IMR-90 (cell line): Measurements from ENCODE around the gene TRAPPC12. TPM values are rescaled to one million over a fixed set of nuclear protein-coding genes. Genes with fewer than 3 reads are reported as not detected.

Experiments used
- ATAC-seq: fragments of 200-7000 bp; cut with Tn5 transposase; 2 replicates; pipeline ENCODE4 v1.9.1; 2020; ENCODE audit warnings: low read depth, mild to moderate bottlenecking, moderate library complexity
- BruUV-seq: library from RNA; stranded (reverse); fragments of 400-500 nt; replicated peaks from 2 replicates; lab custom pipeline; 2021; lab: Mats Ljungman, UMichigan
- CTCF ChIA-PET: fragments of 300-600 bp; formaldehyde crosslinking; extraction: SDS; loops from one replicate; lab custom pipeline; 2021; ENCODE audit warnings: antibody characterized with exemption; lab: Yijun Ruan, JAX
- POLR2A ChIA-PET: fragments of 300-600 bp; sonication (Branson Sonifier 250); formaldehyde crosslinking; loops from one replicate; lab custom pipeline; 2022; ENCODE audit warnings: antibody characterized with exemption; ENCODE audit not compliant: unreplicated experiment; lab: Charles Lee
- DNase-seq: peaks from one replicate; pipeline ENCODE4 v3.0.0; 2013
- H2AFZ ChIP-seq: replicated peaks from 2 replicates; pipeline ENCODE3; 2013; ENCODE audit warnings: low read length, mild to moderate bottlenecking; ENCODE audit not compliant: poor library complexity
- H2AK5ac ChIP-seq: 2 replicates; pipeline ENCODE4 v1.6.1; 2013; ENCODE audit warnings: low read depth, low read length, inconsistent platforms
- H2AK9ac ChIP-seq: replicated peaks from 2 replicates; pipeline ENCODE3; 2013; ENCODE audit warnings: mild to moderate bottlenecking, low read depth, low read length, moderate library complexity; ENCODE audit not compliant: poor library complexity
- H2BK120ac ChIP-seq: 2 replicates; pipeline ENCODE4 v1.6.1; 2013; ENCODE audit warnings: low read depth, low read length, inconsistent platforms
- H2BK15ac ChIP-seq: 3 replicates; pipeline ENCODE4 v1.6.1; 2013; ENCODE audit warnings: low read depth, low read length, inconsistent platforms
- H2BK20ac ChIP-seq: 2 replicates; pipeline ENCODE4 v1.6.1; 2013; ENCODE audit warnings: low read depth, mild to moderate bottlenecking, inconsistent platforms, low read length, moderate library complexity
- H2BK5ac ChIP-seq: 2 replicates; pipeline ENCODE4 v1.6.1; 2013; ENCODE audit warnings: mild to moderate bottlenecking, low read depth, low read length, inconsistent platforms; ENCODE audit not compliant: poor library complexity, severe bottlenecking
- H3K14ac ChIP-seq: replicated peaks from 2 replicates; pipeline ENCODE4 v1.6.1; 2013; ENCODE audit warnings: low read depth, low read length, inconsistent platforms
- H3K18ac ChIP-seq: 2 replicates; pipeline ENCODE4 v1.6.1; 2013; ENCODE audit warnings: low read depth, low read length, control low read depth
- H3K23ac ChIP-seq: 2 replicates; pipeline ENCODE4 v1.6.1; 2013; ENCODE audit warnings: low read depth, low read length, inconsistent platforms
- H3K27ac ChIP-seq: 2 replicates; pipeline ENCODE4 v1.5.1; 2013; ENCODE audit warnings: mild to moderate bottlenecking, control low read depth, low read length; ENCODE audit not compliant: insufficient read depth
- H3K27me3 ChIP-seq: 2 replicates; pipeline ENCODE4 v1.6.1; 2013; ENCODE audit warnings: low read length; ENCODE audit not compliant: control insufficient read depth, insufficient read depth
- H3K36me3 ChIP-seq: 2 replicates; pipeline ENCODE4 v1.6.1; 2013; ENCODE audit warnings: low read length, mixed read lengths; ENCODE audit not compliant: control insufficient read depth, insufficient read depth
- H3K4ac ChIP-seq: 2 replicates; pipeline ENCODE4 v1.6.1; 2013; ENCODE audit warnings: low read depth, low read length, inconsistent platforms
- H3K4me1 ChIP-seq: 2 replicates; pipeline ENCODE4 v1.6.1; 2013; ENCODE audit warnings: low read length, mixed read lengths; ENCODE audit not compliant: control insufficient read depth, insufficient read depth
- H3K4me2 ChIP-seq: 2 replicates; pipeline ENCODE4 v1.6.1; 2013; ENCODE audit warnings: low read depth, mild to moderate bottlenecking, control low read depth, low read length, moderate library complexity
- H3K4me3 ChIP-seq: 2 replicates; pipeline ENCODE4 v1.5.1; 2013; ENCODE audit warnings: low read depth, mild to moderate bottlenecking, control low read depth, low read length, moderate library complexity; ENCODE audit not compliant: insufficient read depth
- H3K56ac ChIP-seq: 2 replicates; pipeline ENCODE4 v1.6.1; 2013; ENCODE audit warnings: low read length, inconsistent platforms; ENCODE audit not compliant: insufficient read depth; ENCODE audit errors: extremely low read depth
- H3K79me1 ChIP-seq, 2 experiments: 2 replicates each; pipeline ENCODE4 v1.6.1; 2013; ENCODE audit warnings: low read length in 2 of 2, inconsistent platforms in 1 of 2, low read depth in 1 of 2
- H3K9ac ChIP-seq: 2 replicates; pipeline ENCODE4 v1.6.1; 2013; ENCODE audit warnings: low read depth, low read length, control low read depth
- H3K9me1 ChIP-seq: 2 replicates; pipeline ENCODE4 v1.6.1; 2013; ENCODE audit warnings: low read length, inconsistent platforms; ENCODE audit not compliant: insufficient read depth
- H3K9me3 ChIP-seq: 2 replicates; pipeline ENCODE4 v1.6.1; 2013; ENCODE audit warnings: low read length; ENCODE audit not compliant: control insufficient read depth, insufficient read depth
- H4K20me1 ChIP-seq: 2 replicates; pipeline ENCODE4 v1.6.1; 2013; ENCODE audit warnings: low read length, inconsistent platforms; ENCODE audit not compliant: insufficient read depth
- H4K5ac ChIP-seq: 2 replicates; pipeline ENCODE4 v1.6.1; 2013; ENCODE audit warnings: mild to moderate bottlenecking, low read depth, low read length, control low read depth
- H4K8ac ChIP-seq, 2 experiments: 2 replicates each; pipeline ENCODE4 v1.6.1; 2013; ENCODE audit warnings: low read depth in 2 of 2, low read length in 2 of 2, control low read depth in 1 of 2, inconsistent platforms in 1 of 2
- H4K91ac ChIP-seq: 2 replicates; pipeline ENCODE4 v1.6.1; 2013; ENCODE audit warnings: low read depth, low read length, inconsistent platforms; ENCODE audit not compliant: insufficient read depth
- BHLHE40 ChIP-seq: fragments of 150-350 bp; IDR thresholded peaks from 2 replicates; pipeline ENCODE4 v1.6.1; 2016; ENCODE audit warnings: mild to moderate bottlenecking, low read depth, low read length
- CHD1 ChIP-seq: IDR thresholded peaks from 2 replicates; pipeline ENCODE4 v1.6.1; 2012; ENCODE audit warnings: low read depth, low read length, improper control_type of control experiment
- FOS ChIP-seq: fragments of 150-350 bp; IDR thresholded peaks from 2 replicates; pipeline ENCODE4 v1.6.1; 2016; ENCODE audit warnings: low read depth, low read length
- MAFK ChIP-seq: IDR thresholded peaks from 2 replicates; pipeline ENCODE4 v1.6.1; 2012; ENCODE audit warnings: low read depth, low read length, improper control_type of control experiment
- MXI1 ChIP-seq: IDR thresholded peaks from 2 replicates; pipeline ENCODE4 v1.6.1; 2012; ENCODE audit warnings: low read depth, mild to moderate bottlenecking, low read length, moderate library complexity, borderline replicate concordance
- NFE2L2 ChIP-seq: fragments of 150-350 bp; IDR thresholded peaks from 2 replicates; pipeline ENCODE4 v1.6.1; 2016; ENCODE audit warnings: low read depth, mild to moderate bottlenecking, low read length
- RAD21 ChIP-seq: IDR thresholded peaks from 2 replicates; pipeline ENCODE4 v1.6.1; 2012; ENCODE audit warnings: low read length, improper control_type of control experiment
- WGBS, 2 experiments: methylation state at CpG; one replicate each; pipeline versions ENCODE4 v1.1.5 to v1.1.7; 2013; ENCODE audit warnings: missing lambda C conversion rate in 2 of 2; ENCODE audit not compliant: insufficient read length in 1 of 2; ENCODE audit errors: extremely low coverage in 2 of 2; 5-methylcytosine and 5-hydroxymethylcytosine counted together
- dilution Hi-C: fragments of 300-500 bp; cut with HindIII; formaldehyde crosslinking; loops from one replicate; pipeline ENCODE4 v1.14.3; 2018; ENCODE audit warnings: low sequenced_read_pairs; ENCODE audit not compliant: unreplicated experiment
- in situ Hi-C: fragments of 300-500 bp; cut with MboI; formaldehyde crosslinking; loops from 3 replicates; pipeline ENCODE4 v1.14.3; 2019; ENCODE audit warnings: low sequenced_read_pairs, inconsistent platforms, mixed read lengths
- intact Hi-C: fragments of 100-400 bp; cut with micrococcal nuclease; formaldehyde crosslinking; loops from 2 replicates; pipeline ENCODE4 v1.10.0; 2022
- polyA plus RNA-seq, 3 experiments: library from polyadenylated mRNA; depleted of rRNA; stranded (reverse); fragments of >200 nt; gene quantifications; 2 replicates each; pipeline ENCODE4 v1.2.3, GENCODE V29; 2012; ENCODE audit warnings: low replicate concordance in 1 of 3
- total RNA-seq: library from RNA; depleted of rRNA; stranded (reverse); fragments of >200 nt; gene quantifications from 2 replicates; pipeline ENCODE4 v1.2.3, GENCODE V29; 2012
- TF ChIP-seq, protein P1 (sequence below): conservative IDR thresholded peaks from 2 replicates; pipeline ENCODE4 v1.5.1; 2012; ENCODE audit warnings: mild to moderate bottlenecking, low read depth, low read length, improper control_type of control experiment
- TF ChIP-seq, protein P2 (sequence below): fragments of 150-350 bp; IDR thresholded peaks from 2 replicates; pipeline ENCODE4 v1.6.1; 2016; ENCODE audit warnings: low read depth, mild to moderate bottlenecking, low read length, moderate library complexity, borderline replicate concordance
- TF ChIP-seq, protein P3 (sequence below): fragments of 150-350 bp; IDR thresholded peaks from 2 replicates; pipeline ENCODE4 v1.6.1; 2017; ENCODE audit warnings: mild to moderate bottlenecking, antibody characterized with exemption, low read length, low read depth

The TRAPPC12 gene
- total and polyA plus RNA-seq, 2 of the 4 experiments (the other 2 are of a cell fraction) = 25.8 to 69.9 TPM

DNA sequence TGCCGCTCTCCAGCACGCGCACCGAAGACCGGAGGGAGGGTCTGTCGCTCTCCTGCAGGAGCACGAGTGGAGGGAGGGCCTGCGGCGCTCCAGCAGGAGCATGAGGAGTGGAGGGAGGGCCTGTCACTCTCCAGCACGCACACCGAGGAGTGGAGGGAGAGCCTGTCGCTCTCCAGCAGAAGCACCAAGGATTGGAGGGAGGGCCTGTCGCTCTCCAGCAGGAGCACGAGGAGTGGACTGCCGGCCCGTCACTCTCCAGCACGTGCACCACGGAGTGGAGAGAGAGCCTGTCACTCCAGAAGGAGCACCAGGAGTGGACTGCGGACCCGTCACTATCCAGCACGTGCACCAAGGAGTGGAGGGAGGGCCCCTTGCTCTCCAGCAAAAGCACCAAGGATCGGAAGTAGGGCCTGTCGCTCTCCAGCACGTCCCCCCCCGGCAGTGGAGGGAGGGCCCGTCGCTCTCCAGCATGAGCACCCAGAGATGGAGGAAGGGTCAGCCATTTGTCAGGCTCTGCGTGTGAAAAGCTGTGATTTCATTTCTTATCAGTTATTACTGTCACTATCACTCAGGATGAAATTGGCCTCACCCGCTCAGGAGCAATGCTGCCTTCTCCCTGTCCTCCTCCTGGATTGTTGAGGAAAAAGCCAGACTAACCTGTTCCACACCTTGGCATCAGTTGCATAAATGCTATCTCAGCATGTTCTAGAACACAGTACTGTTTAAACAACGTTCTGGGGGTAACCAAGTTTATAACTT, 103.9 kb downstream of the TRAPPC12 start:
- H4K5ac ChIP-seq = no peak overlapping the region
- no peaks in the 10 kb centered on the region for H4K20me1 ChIP-seq
- H3K18ac ChIP-seq = no peak overlapping the region
- H3K36me3 ChIP-seq = peaks cover 27% of the 10 kb centered on the region
- H2BK20ac ChIP-seq = no peak overlapping the region
- H3K4me2 ChIP-seq = no peak overlapping the region
- no peak overlapping the region for H2AFZ ChIP-seq
- ChIA-PET CTCF (no interaction called here), POLR2A (no interaction called here)
- DNase-seq (peak; percentile 58), ATAC-seq (peak; percentile 40)
- H3K4me3 ChIP-seq = no peak overlapping the region
- no peak overlapping the region for H2AK5ac ChIP-seq
- intact Hi-C loops = no loop called here
- dilution Hi-C loops = no loop called here
- H3K23ac ChIP-seq = no peak overlapping the region
- BruUV-seq = no TSS peak
- H3K4me1 ChIP-seq = no peaks in the 10 kb centered on the region
- H3K14ac ChIP-seq = no peak overlapping the region
- H3K27me3 ChIP-seq = no peaks in the 10 kb centered on the region
- no peak overlapping the region for H3K56ac ChIP-seq
- H2BK5ac ChIP-seq = no peak overlapping the region
- H4K8ac ChIP-seq = no peak overlapping the region
- no peaks in the 10 kb centered on the region for H3K9me3 ChIP-seq
- 57% methylated on average over 4 of the region's 30 CpGs; no CpG with 5 or more reads in 1 of the 2 experiments for WGBS, 2 experiments
- no peak overlapping the region for H3K27ac ChIP-seq
- no peak overlapping the region for H2BK15ac ChIP-seq
- H3K79me1 ChIP-seq = no peaks in the 10 kb centered on the region
- H3K9ac ChIP-seq = no peak overlapping the region
- no peak overlapping the region for H2AK9ac ChIP-seq
- no peak overlapping the region for H3K4ac ChIP-seq
- no peaks in the 10 kb centered on the region for H3K9me1 ChIP-seq
- H2BK120ac ChIP-seq = no peak overlapping the region
- TF ChIP-seq BHLHE40 (peak; percentile 75; the same call in 1 of the 2 replicates), CHD1 (no peak), FOS (no peak), MXI1 (no peak), NFE2L2 (no peak), RAD21 (no peak), MAFK (peak; percentile 27; the same call in 1 of the 2 replicates)
- TF ChIP-seq, protein P1, sequence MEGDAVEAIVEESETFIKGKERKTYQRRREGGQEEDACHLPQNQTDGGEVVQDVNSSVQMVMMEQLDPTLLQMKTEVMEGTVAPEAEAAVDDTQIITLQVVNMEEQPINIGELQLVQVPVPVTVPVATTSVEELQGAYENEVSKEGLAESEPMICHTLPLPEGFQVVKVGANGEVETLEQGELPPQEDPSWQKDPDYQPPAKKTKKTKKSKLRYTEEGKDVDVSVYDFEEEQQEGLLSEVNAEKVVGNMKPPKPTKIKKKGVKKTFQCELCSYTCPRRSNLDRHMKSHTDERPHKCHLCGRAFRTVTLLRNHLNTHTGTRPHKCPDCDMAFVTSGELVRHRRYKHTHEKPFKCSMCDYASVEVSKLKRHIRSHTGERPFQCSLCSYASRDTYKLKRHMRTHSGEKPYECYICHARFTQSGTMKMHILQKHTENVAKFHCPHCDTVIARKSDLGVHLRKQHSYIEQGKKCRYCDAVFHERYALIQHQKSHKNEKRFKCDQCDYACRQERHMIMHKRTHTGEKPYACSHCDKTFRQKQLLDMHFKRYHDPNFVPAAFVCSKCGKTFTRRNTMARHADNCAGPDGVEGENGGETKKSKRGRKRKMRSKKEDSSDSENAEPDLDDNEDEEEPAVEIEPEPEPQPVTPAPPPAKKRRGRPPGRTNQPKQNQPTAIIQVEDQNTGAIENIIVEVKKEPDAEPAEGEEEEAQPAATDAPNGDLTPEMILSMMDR = no peak
- TF ChIP-seq, protein P2, sequence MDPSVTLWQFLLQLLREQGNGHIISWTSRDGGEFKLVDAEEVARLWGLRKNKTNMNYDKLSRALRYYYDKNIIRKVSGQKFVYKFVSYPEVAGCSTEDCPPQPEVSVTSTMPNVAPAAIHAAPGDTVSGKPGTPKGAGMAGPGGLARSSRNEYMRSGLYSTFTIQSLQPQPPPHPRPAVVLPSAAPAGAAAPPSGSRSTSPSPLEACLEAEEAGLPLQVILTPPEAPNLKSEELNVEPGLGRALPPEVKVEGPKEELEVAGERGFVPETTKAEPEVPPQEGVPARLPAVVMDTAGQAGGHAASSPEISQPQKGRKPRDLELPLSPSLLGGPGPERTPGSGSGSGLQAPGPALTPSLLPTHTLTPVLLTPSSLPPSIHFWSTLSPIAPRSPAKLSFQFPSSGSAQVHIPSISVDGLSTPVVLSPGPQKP = no peak
- TF ChIP-seq, protein P3, sequence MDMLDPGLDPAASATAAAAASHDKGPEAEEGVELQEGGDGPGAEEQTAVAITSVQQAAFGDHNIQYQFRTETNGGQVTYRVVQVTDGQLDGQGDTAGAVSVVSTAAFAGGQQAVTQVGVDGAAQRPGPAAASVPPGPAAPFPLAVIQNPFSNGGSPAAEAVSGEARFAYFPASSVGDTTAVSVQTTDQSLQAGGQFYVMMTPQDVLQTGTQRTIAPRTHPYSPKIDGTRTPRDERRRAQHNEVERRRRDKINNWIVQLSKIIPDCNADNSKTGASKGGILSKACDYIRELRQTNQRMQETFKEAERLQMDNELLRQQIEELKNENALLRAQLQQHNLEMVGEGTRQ = no peak
- no peak overlapping the region for H4K91ac ChIP-seq
- in situ Hi-C loops = no loop called here
